GM12872 (cell line): ENCODE results near the gene ZNF75A.

Source experiments
- CTCF ChIP-seq: IDR thresholded peaks from 3 replicates; pipeline ENCODE4 v1.5.1; 2011; ENCODE audit warnings: low read depth, mild to moderate bottlenecking, low read length, moderate library complexity; ENCODE audit not compliant: insufficient read depth

Gene ZNF75A

GRCh38 chr16:3266873-3267537 is 38.3 kb upstream of the ZNF75A start:
- peak; percentile 50 for TF ChIP-seq CTCF

GRCh38 chr16:3268294-3268693 is 37.0 kb upstream of the ZNF75A start:
- TF ChIP-seq CTCF: no peak

GRCh38 chr16:3274490-3274889 is 30.8 kb upstream of the ZNF75A start:
- no peak for TF ChIP-seq CTCF

- no peak for TF ChIP-seq CTCF
Measured at GRCh38 chr16:3274947-3275346, 30.4 kb upstream of the ZNF75A start.

- no peak for TF ChIP-seq CTCF
Measured at GRCh38 chr16:3276679-3277078, 28.6 kb upstream of the ZNF75A start.

- no peak for TF ChIP-seq CTCF
Measured at GRCh38 chr16:3281222-3281820, 24.0 kb upstream of the ZNF75A start.

- no peak for TF ChIP-seq CTCF
Measured at GRCh38 chr16:3282103-3282729, 23.1 kb upstream of the ZNF75A start.
